SK-N-SH (cell line): ENCODE results near the gene TFAP2A.

ENCODE experiments used
- JUND ChIP-seq: IDR thresholded peaks from 2 replicates; pipeline ENCODE4 v1.4.0; 2012
- POLR2AphosphoS5 ChIP-seq: IDR thresholded peaks from 2 replicates; pipeline ENCODE4 v1.6.1; 2012; ENCODE audit warnings: low read depth, low read length
- TEAD4 ChIP-seq: IDR thresholded peaks from 2 replicates; pipeline ENCODE4 v1.4.0; 2012; ENCODE audit warnings: mild to moderate bottlenecking, borderline replicate concordance; ENCODE audit not compliant: insufficient read depth
- TF ChIP-seq, protein P1 (sequence below): fragments of 150-350 bp; IDR thresholded peaks from 2 replicates; pipeline ENCODE4 v1.6.1; 2017; ENCODE audit warnings: antibody characterized with exemption, low read length, low read depth, borderline replicate concordance
- TF ChIP-seq, protein P2 (sequence below): fragments of 200-600 bp; sonication (generic); IDR thresholded peaks from 2 replicates; pipeline ENCODE4 v1.6.1; 2017; ENCODE audit warnings: antibody characterized with exemption, mild to moderate bottlenecking, moderate library complexity

DNA sequence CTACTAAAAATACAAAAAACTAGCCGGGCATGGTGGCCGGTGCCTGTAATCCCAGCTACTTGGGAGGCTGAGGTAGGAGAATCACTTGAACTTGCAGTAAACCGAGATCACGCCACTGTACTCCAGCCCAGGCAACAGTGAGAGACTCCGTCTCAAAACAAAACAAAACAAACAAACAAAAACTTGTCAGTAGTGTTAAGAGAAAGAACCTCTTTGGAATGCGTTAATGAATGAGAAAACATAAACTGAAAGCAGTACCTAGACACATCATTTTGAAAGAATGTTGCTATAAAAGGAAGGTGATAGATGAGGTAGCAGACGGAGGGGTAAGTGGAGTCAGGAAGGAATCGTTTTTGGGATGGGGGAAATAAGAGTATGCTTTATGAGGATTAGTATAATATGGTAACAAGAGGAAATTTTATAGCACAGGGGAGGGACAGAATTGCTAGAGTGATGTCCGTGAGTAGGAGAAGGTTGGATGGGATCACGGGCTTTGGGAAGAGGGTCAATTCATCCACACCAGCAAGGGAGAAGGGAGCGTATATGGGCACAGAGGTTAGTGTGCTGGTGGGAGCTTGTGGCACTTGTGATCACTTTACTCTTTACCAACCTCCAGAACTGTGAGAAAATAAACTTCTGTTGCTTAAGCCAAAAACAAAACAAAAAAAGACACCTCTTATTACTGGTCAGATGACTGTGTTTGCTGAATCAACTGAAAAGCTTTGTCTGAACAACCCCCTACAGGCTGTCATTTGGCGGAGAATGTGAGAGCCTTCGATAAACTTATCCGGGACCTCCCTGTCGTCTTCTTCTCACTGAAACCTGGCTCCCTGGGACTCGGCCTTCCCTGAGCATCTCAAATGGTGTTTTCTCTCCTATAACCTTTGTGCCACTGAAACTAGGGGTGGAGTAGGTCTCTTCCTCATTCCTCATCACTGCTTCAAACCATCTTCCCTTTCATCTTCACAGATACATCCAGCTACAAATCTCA, 48.9 kb upstream of the TFAP2A start:
- TF ChIP-seq, protein P1, sequence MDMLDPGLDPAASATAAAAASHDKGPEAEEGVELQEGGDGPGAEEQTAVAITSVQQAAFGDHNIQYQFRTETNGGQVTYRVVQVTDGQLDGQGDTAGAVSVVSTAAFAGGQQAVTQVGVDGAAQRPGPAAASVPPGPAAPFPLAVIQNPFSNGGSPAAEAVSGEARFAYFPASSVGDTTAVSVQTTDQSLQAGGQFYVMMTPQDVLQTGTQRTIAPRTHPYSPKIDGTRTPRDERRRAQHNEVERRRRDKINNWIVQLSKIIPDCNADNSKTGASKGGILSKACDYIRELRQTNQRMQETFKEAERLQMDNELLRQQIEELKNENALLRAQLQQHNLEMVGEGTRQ = no peak
- TF ChIP-seq, protein P2, sequence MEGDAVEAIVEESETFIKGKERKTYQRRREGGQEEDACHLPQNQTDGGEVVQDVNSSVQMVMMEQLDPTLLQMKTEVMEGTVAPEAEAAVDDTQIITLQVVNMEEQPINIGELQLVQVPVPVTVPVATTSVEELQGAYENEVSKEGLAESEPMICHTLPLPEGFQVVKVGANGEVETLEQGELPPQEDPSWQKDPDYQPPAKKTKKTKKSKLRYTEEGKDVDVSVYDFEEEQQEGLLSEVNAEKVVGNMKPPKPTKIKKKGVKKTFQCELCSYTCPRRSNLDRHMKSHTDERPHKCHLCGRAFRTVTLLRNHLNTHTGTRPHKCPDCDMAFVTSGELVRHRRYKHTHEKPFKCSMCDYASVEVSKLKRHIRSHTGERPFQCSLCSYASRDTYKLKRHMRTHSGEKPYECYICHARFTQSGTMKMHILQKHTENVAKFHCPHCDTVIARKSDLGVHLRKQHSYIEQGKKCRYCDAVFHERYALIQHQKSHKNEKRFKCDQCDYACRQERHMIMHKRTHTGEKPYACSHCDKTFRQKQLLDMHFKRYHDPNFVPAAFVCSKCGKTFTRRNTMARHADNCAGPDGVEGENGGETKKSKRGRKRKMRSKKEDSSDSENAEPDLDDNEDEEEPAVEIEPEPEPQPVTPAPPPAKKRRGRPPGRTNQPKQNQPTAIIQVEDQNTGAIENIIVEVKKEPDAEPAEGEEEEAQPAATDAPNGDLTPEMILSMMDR = no peak
- TF ChIP-seq TEAD4 (no peak), POLR2AphosphoS5 (no peak), JUND (no peak)
